K562 (cell line): Measurements from ENCODE around the gene RTP3. TPM values are rescaled to one million over a fixed set of nuclear protein-coding genes. Genes with fewer than 3 reads are reported as not detected.

Experiments
- CHCHD3 ChIP-seq: fragments of 250-450 bp; sonication (Bioruptor Pico); IDR thresholded peaks from 2 replicates; pipeline ENCODE4 v2.1.2; 2022; ENCODE audit warnings: mild to moderate bottlenecking
- CREB3 ChIP-seq: fragments of 450-650 bp; conservative IDR thresholded peaks from 2 replicates; pipeline ENCODE4 v1.6.1; 2016; ENCODE audit warnings: missing genetic modification characterization, low read depth, mild to moderate bottlenecking, missing compliant biosample characterization, moderate library complexity
- GTF2B ChIP-seq: IDR thresholded peaks from 2 replicates; pipeline ENCODE4 v1.6.1; 2011; ENCODE audit not compliant: insufficient read length; ENCODE audit errors: extremely low read depth
- ILF3 ChIP-seq: fragments of 450-650 bp; IDR thresholded peaks from 2 replicates; pipeline ENCODE4 v1.6.1; 2018; ENCODE audit warnings: antibody characterized with exemption, mild to moderate bottlenecking, moderate library complexity, borderline replicate concordance
- LARP7 ChIP-seq: fragments of 450-650 bp; IDR thresholded peaks from 2 replicates; pipeline ENCODE4 v1.6.1; 2016
- MYNN ChIP-seq, 2 experiments: sonication (generic); formaldehyde crosslinking in 1 of 2; IDR thresholded peaks; 2 replicates each; pipeline versions ENCODE4 v1.5.0 to v1.6.1; 2016 to 2020; ENCODE audit warnings: antibody characterized with exemption in 1 of 2, missing genetic modification reagents in 1 of 2
- PML ChIP-seq: IDR thresholded peaks from 2 replicates; pipeline ENCODE4 v1.6.1; 2012; ENCODE audit warnings: low read length, inconsistent platforms
- RHOXF2B ChIP-seq: fragments of 250-450 bp; sonication (Bioruptor Pico); conservative IDR thresholded peaks from 2 replicates; pipeline ENCODE4 v1.5.1; 2021
- SREBF1 ChIP-seq: fragments of 150-350 bp; IDR thresholded peaks from 2 replicates; pipeline ENCODE4 v1.6.1; 2014; ENCODE audit warnings: antibody characterized with exemption, low read depth, low read length, borderline replicate concordance
- TAF9B ChIP-seq: fragments of 450-650 bp; IDR thresholded peaks from 2 replicates; pipeline ENCODE4 v1.6.1; 2018; ENCODE audit warnings: mild to moderate bottlenecking; ENCODE audit not compliant: partially characterized antibody
- XRCC3 ChIP-seq: fragments of 450-650 bp; IDR thresholded peaks from 2 replicates; pipeline ENCODE4 v1.6.1; 2017; ENCODE audit warnings: mild to moderate bottlenecking, moderate library complexity
- ZBTB8A ChIP-seq: fragments of 450-650 bp; IDR thresholded peaks from 2 replicates; pipeline ENCODE4 v1.6.1; 2018; ENCODE audit warnings: mild to moderate bottlenecking, moderate library complexity; ENCODE audit not compliant: partially characterized antibody
- ZC3H11A ChIP-seq: IDR thresholded peaks from 2 replicates; pipeline ENCODE4 v1.6.1; 2012; ENCODE audit warnings: low read depth, low read length, improper control_type of control experiment
- ZNF561 ChIP-seq: fragments of 450-650 bp; formaldehyde crosslinking; conservative IDR thresholded peaks from 2 replicates; pipeline ENCODE4 v1.4.0; 2020; ENCODE audit warnings: mild to moderate bottlenecking, moderate library complexity
- ZNF699 ChIP-seq: fragments of 250-450 bp; sonication (Bioruptor Pico); IDR thresholded peaks from 2 replicates; pipeline ENCODE4 v1.8.0; 2021; ENCODE audit warnings: mild to moderate bottlenecking, moderate library complexity; ENCODE audit not compliant: insufficient replicate concordance
- ZSCAN32 ChIP-seq: fragments of 450-650 bp; formaldehyde crosslinking; IDR thresholded peaks from 2 replicates; pipeline ENCODE4 v1.4.0; 2020; ENCODE audit warnings: mild to moderate bottlenecking, moderate library complexity
- polyA plus RNA-seq, 8 experiments: library from polyadenylated mRNA; depleted of rRNA in 4 of 8; stranded (reverse) in 5 of 8; unstranded in 3 of 8; fragments of >200 nt; fragmentation: Nextera tagmentation in 2 of 8; fragmentation: Illumina TruSeq in 1 of 8; extraction: Ambion mirVana in 2 of 8; extraction: Trizol in 1 of 8; gene quantifications; 2 replicates each; pipeline versions ENCODE4 v1.2.1 to v1.2.3, GENCODE V29; 2011 to 2014; ENCODE audit warnings: inconsistent platforms in 1 of 8, missing spikeins in 1 of 8
- total RNA-seq, 7 experiments: library from RNA; depleted of rRNA in 6 of 7; stranded (reverse); fragments of >200 nt in 6 of 7; fragmentation: Illumina TruSeq in 2 of 7; extraction: Trizol in 2 of 7; gene quantifications; 2 replicates each; pipeline versions ENCODE4 v1.2.1 to v1.2.3, GENCODE V29; 2011 to 2021; ENCODE audit warnings: low replicate concordance in 1 of 7
- TF ChIP-seq, protein P1 (sequence below): fragments of 250-450 bp; sonication (Bioruptor Pico); IDR thresholded peaks from 2 replicates; pipeline ENCODE4 v1.5.0; 2022; ENCODE audit warnings: mild to moderate bottlenecking
- TF ChIP-seq, protein P2 (sequence below): fragments of 250-450 bp; sonication (Bioruptor Pico); IDR thresholded peaks from 2 replicates; pipeline ENCODE4 v1.5.1; 2021; ENCODE audit warnings: mild to moderate bottlenecking
- TF ChIP-seq, protein P3 (sequence below): fragments of 250-450 bp; sonication (Bioruptor Pico); IDR thresholded peaks from 2 replicates; pipeline ENCODE4 v1.4.0; 2020; ENCODE audit warnings: mild to moderate bottlenecking, moderate library complexity

RTP3 gene
- total and polyA plus RNA-seq, 9 of the 15 experiments (the other 6 are each of a cell fraction or from before 2014, with no cell fraction given): not detected

GRCh38 chr3:46508850-46509591 is 11.2 kb downstream of the RTP3 start (continued):
- TF ChIP-seq, protein P1, sequence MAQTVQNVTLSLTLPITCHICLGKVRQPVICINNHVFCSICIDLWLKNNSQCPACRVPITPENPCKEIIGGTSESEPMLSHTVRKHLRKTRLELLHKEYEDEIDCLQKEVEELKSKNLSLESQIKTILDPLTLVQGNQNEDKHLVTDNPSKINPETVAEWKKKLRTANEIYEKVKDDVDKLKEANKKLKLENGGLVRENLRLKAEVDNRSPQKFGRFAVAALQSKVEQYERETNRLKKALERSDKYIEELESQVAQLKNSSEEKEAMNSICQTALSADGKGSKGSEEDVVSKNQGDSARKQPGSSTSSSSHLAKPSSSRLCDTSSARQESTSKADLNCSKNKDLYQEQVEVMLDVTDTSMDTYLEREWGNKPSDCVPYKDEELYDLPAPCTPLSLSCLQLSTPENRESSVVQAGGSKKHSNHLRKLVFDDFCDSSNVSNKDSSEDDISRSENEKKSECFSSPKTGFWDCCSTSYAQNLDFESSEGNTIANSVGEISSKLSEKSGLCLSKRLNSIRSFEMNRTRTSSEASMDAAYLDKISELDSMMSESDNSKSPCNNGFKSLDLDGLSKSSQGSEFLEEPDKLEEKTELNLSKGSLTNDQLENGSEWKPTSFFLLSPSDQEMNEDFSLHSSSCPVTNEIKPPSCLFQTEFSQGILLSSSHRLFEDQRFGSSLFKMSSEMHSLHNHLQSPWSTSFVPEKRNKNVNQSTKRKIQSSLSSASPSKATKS (CRISPR knock-in tag): no peak
- TF ChIP-seq ZNF699 (CRISPR knock-in tag): no peak
- no peak for TF ChIP-seq LARP7
- TF ChIP-seq CREB3 (tag): no peak; the same call in 1 of the 2 replicates
- peak; percentile 91 for TF ChIP-seq TAF9B
- TF ChIP-seq, protein P2, sequence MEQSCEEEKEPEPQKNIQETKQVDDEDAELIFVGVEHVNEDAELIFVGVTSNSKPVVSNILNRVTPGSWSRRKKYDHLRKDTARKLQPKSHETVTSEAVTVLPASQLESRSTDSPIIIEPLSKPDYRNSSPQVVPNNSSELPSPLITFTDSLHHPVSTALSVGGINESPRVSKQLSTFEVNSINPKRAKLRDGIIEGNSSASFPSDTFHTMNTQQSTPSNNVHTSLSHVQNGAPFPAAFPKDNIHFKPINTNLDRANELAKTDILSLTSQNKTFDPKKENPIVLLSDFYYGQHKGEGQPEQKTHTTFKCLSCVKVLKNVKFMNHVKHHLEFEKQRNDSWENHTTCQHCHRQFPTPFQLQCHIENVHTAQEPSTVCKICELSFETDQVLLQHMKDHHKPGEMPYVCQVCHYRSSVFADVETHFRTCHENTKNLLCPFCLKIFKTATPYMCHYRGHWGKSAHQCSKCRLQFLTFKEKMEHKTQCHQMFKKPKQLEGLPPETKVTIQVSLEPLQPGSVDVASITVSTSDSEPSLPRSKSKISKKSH (CRISPR knock-in tag): no peak
- peak; percentile 99 for TF ChIP-seq PML
- TF ChIP-seq ZSCAN32 (CRISPR knock-in tag): no peak
- peak; percentile 76 for TF ChIP-seq MYNN (IDR thresholded peaks at IDR 0.05)
- TF ChIP-seq MYNN (CRISPR knock-in tag; IDR thresholded peaks at IDR 0.05): no peak
- no peak for TF ChIP-seq RHOXF2B (CRISPR knock-in tag)
- TF ChIP-seq ZBTB8A: no peak
- no peak for TF ChIP-seq SREBF1
- TF ChIP-seq CHCHD3 (CRISPR knock-in tag): no peak
- TF ChIP-seq XRCC3: no peak
- TF ChIP-seq, protein P3, sequence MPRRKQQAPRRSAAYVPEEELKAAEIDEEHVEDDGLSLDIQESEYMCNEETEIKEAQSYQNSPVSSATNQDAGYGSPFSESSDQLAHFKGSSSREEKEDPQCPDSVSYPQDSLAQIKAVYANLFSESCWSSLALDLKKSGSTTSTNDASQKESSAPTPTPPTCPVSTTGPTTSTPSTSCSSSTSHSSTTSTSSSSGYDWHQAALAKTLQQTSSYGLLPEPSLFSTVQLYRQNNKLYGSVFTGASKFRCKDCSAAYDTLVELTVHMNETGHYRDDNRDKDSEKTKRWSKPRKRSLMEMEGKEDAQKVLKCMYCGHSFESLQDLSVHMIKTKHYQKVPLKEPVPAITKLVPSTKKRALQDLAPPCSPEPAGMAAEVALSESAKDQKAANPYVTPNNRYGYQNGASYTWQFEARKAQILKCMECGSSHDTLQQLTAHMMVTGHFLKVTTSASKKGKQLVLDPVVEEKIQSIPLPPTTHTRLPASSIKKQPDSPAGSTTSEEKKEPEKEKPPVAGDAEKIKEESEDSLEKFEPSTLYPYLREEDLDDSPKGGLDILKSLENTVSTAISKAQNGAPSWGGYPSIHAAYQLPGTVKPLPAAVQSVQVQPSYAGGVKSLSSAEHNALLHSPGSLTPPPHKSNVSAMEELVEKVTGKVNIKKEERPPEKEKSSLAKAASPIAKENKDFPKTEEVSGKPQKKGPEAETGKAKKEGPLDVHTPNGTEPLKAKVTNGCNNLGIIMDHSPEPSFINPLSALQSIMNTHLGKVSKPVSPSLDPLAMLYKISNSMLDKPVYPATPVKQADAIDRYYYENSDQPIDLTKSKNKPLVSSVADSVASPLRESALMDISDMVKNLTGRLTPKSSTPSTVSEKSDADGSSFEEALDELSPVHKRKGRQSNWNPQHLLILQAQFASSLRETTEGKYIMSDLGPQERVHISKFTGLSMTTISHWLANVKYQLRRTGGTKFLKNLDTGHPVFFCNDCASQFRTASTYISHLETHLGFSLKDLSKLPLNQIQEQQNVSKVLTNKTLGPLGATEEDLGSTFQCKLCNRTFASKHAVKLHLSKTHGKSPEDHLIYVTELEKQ (CRISPR knock-in tag): peak; percentile 81
- TF ChIP-seq ZC3H11A: no peak; the same call in 1 of the 2 replicates
- TF ChIP-seq ZNF561 (CRISPR knock-in tag): 0 out of 2 replicates have a peak, but pooled peaks have one; percentile 40
- TF ChIP-seq GTF2B: no peak
- TF ChIP-seq ILF3: peak; percentile 96
